DOHH2 (cell line): ENCODE measurements around the gene ZNF581.

Experiments
- CTCF ChIP-seq: fragments of 200-600 bp; sonication (generic); IDR thresholded peaks from one replicate; pipeline ENCODE4 v1.5.1; 2014; ENCODE audit warnings: antibody characterized with exemption, mild to moderate bottlenecking, low read depth, low read length; ENCODE audit not compliant: poor library complexity, severe bottlenecking
- EZH2phosphoT487 ChIP-seq: fragments of 200-600 bp; sonication (generic); IDR thresholded peaks from 2 replicates; pipeline ENCODE4 v1.6.1; 2017; ENCODE audit warnings: borderline replicate concordance, mild to moderate bottlenecking, antibody characterized with exemption, low read length, moderate library complexity, mixed read lengths

- TF ChIP-seq CTCF (no peak), EZH2phosphoT487 (no peak)
Observed at GRCh38 chr19:55606471-55606787, 37.0 kb upstream of the ZNF581 start.
